Hematopoietic multipotent progenitor cell treated with erythropoietin and hydrocortisone succinate and interleukin-3 and kit ligand, for 6 days (in vitro differentiated cells): ENCODE data around the gene NUDT19.
"Not testable (repeated sequence)": the region's sequence is repeated elsewhere in the genome, so short reads cannot be mapped to it uniquely, and the experiment has no call there.

Source experiments
- DNase-seq: peaks from one replicate; pipeline ENCODE4 v3.0.0-alpha.2; 2015

The NUDT19 gene

DNA sequence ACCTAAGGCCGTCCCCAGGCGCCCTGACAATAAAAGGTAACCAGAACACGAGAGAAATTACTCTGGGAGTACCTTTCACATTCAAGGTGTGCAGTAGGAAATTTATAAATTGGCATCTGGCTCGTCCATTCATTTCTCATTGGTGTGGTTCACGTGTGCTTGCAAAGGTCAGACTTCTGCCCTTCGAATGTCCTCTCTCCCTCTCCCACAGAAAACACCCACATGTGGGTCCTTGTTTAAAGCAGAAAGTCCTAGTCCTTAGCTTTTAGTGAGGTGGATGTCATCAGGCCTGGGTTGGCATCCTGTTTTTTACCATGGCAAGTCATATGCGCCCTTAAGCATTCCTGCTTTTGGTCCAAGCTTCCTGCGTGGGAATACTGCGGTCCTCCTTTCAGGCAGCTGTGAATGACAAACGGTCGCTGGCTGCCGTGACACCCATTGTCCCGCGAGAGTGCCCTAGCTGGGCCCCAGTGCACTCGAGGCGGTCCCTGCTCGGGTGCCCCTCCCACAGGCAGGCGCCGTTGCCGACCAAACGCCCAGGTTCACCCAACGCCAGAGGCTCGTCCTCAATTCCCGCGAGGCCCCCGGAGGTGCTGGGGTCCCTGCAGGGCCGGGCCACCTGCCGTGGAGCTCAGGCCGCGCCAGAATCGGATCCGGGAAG lies at the start of gene NUDT19:
Gene NUDT19, plus strand, starts transcription at position 531 of the 661 bp plus-strand sequence. CDS start 140 bp downstream, outside the sequence.
- DNase-seq: peak; percentile 94

DNA sequence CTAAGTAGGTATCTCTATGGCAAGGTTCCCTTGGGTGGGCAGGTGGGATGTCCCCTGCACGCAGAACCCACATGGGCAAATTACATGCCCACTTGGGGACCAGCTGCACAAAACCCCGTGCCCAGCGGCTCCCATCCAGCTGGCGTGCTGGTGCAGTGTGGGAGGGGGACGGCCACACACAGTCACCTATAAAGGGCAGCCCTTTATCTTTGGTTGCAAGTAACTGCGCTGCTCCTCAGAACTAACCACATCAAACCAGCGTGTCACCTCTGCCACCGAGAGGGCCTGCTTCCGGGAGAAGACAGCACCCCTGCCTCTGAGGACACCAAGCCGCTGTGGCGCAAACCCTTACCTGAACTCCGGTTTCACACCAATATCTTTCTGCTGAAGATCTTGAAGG lies 48.9 kb upstream of the NUDT19 start:
- no peak for DNase-seq

- DNase-seq: no peak
Measured at GRCh38 chr19:32646556-32646955, 45.1 kb upstream of the NUDT19 start.

DNA sequence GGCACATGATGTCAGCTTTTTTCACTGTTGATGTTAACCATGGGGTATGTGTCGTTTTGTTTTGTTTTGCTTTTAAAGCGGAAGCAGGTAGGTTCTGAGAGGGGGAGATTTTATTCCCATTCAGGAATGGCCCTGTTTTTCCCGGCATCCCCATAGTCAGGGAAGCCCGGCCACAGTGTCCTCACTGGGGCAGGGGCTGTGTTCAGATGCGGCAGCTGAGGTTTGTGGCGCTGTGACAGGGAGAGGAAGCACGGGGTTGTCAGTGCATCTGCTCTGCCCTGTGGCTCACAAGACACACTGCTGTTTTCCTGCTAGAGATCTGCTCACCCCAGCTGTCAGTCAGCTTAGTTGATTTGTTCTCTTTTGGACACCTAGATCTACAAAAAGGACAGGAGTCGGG lies 44.3 kb upstream of the NUDT19 start:
- no peak for DNase-seq

- DNase-seq: no peak
Measured at GRCh38 chr19:32649751-32650150, 41.9 kb upstream of the NUDT19 start.

- DNase-seq: no peak
Measured at GRCh38 chr19:32650671-32651070, 41.0 kb upstream of the NUDT19 start.

DNA sequence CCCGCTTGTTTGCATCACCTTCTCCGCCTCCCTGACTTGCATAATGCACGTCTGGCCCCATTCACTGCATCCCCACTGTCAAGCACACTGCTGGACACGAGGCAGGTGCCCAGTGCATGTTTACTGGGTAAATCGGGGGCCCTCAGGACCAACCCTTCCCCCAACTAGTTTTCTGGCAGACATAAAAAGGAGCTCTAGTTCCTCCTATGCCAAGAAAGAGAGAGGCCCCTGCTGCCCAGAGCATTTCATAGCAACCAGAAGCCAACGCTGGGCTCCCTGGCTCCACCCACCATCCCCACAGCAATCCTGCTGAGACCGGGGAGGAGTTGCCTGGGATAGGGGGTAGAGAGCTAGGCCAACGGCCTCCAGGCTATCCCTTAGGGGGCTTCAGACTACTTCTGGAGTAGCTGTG lies 39.9 kb upstream of the NUDT19 start:
- peak; percentile 42 for DNase-seq

DNA sequence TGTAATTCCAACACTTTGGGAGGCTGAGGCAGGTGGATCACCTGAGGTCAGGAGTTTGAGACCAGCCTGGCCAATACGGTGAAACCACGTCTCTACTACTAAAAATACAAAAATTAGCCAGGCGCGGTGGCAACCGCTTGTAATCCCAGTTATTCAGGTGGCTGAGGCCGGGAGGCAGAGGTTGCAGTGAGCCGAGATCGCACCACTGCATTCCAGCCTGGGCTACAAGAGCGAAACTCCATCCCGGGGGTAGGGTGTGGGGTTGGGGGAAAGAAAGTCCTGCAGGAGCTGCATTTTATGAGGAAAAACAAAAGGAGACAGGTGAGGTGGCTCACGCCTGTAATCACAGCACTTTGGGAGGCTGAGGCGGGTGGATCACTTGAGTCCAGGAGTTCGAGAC lies 39.3 kb upstream of the NUDT19 start:
- not testable (repeated sequence) for DNase-seq

- no peak for DNase-seq
Measured at GRCh38 chr19:32652894-32653598, 38.6 kb upstream of the NUDT19 start.

GRCh38 chr19:32653599-32653915 lies 38.1 kb upstream of the NUDT19 start:
- no peak for DNase-seq

GRCh38 chr19:32656379-32656778 lies 35.2 kb upstream of the NUDT19 start:
- not testable (repeated sequence) for DNase-seq

- no peak for DNase-seq
Measured at GRCh38 chr19:32658075-32658474, 33.5 kb upstream of the NUDT19 start.

DNA sequence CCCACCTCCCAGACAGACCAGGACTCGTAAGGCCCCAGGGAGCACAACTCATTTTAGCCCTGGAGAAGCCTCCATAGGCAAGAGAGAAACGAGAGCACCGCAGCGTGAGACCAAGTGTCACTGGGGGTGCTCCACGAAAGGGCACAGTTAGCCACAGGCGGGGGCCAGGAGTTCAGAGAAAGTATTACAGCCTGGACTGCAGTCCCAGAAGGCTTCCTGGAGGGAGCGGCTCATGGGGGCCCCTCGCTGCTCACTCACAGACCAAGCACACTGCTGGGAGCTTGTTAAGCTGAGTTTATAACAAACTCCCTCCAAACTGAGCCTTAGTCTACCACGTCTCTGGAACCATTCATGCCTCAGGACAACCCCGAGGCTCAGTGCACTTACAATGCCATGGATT lies 33.1 kb upstream of the NUDT19 start:
- DNase-seq: no peak

DNA sequence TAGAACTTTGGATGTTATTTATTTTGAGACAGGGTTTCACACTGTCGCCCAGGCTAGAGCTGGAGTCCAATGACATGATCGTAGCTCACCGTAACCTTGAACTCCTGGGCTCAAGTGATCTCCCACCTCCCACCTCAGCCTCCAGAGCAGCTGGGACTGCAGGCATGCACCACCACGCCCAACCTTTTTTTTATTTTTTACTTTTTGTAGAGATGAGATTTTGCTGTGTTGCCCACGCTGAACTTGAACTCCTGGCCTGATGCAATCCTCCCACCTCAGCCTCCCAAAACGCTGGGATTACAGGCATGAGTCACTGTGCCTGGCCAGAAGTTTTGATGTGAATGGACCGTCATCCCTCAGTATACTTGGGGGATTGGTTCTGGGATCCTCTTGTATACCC lies 30.3 kb upstream of the NUDT19 start:
- DNase-seq: no peak

- DNase-seq: peak; percentile 59
Measured at GRCh38 chr19:32662186-32662585, 29.4 kb upstream of the NUDT19 start.

GRCh38 chr19:32666084-32666483 lies 25.5 kb upstream of the NUDT19 start:
- DNase-seq: no peak

DNA sequence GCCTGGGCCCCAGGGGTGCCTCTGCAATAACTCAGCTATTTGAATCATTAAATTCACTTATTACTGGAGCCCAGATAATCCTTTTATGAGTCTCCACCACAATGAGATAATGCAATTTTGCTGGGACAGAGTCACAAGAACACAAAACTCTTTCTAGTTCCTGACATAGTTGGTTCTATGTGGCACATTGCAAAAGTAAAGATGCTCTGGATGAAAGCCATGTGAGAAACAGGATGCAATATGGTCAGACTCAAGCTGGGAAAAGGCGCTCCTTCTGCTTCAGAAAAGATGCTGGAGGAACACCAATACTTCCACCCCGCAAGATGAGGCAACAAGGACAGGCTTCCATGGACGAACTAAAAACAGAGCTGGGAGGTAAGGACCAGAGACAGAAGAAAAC lies 22.3 kb upstream of the NUDT19 start:
- no peak for DNase-seq

- DNase-seq: peak; percentile 97
Measured at GRCh38 chr19:32671883-32672593, 19.6 kb upstream of the NUDT19 start.

- DNase-seq: peak; percentile 43
Measured at GRCh38 chr19:32672841-32673240, 18.8 kb upstream of the NUDT19 start.

- peak; percentile 31 for DNase-seq
Measured at GRCh38 chr19:32673573-32673972, 18.0 kb upstream of the NUDT19 start.

DNA sequence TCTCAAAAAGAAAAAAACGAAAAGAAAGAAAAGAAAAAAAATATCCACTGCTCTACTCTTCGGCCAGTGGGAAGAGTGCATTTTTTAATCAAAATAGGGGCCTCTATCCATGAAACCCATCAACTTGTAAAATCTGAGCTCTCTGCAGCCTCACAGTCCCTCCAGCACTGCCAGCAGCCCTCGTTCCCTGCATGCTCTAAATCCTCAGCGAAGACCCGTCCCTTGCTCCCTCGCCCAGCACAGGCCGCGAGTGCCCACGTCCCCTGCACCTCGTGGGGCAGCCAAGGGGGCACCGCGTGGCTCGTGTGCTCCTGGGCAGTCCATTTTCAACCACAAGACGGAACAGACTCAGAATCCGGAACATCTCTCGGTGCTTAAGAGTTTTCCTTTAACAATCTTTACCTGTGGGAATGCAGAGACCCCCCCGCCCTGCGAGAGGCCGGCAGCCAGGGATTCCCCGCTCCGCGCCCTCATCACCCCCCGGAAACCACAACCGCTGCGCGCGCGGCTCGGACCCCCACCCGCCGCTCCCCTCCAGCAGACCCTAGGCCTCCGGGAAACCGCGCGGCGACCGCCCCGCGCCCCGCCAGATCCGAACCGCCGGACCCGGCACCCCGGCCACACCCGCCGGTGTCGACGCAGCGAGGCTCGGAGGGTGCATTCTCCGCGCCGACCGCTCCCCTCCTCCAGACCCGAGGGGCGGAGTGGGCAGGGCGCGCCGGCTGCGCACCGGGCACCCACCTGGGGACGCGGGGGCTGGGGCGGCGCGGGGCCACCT lies 17.3 kb upstream of the NUDT19 start:
- peak; percentile 40 for DNase-seq

DNA sequence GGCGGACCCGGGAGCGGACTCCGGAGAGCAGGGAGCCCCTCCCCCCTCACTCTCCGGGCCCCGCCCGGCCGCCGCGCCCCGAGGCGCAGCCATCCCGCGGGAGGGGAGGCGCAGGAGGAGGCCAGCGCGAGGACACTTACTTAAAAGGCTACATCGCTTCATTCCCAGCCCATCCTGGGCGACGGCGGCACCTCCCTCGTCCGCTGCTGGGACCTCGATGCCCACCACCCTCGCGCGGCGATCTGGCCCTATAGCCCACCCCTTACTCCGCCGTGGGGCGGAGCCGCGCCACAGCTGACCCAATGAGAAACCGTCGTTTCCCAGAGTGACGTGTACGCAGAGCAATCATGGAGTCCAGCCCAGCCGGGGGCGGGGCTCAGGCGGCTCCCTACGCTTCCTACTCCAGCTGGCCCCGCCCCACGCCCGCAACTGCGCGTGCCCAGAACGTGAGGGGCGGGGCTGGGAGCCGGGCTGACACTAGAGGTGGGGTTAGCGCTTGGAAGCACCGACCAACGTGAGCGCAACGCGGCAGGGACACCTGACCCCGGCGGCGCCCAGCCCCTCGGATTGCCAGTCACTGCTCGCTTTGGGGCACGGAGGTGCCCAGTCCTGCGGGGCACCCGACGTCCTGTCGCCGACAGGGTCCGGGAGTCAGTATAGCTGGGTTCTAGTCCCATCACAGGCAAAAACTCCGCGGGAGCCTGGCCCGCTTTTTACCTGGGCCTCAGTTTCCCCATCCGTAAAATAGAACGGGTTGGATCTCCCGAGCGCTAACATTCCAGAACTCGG lies 16.5 kb upstream of the NUDT19 start, which contains the start of gene ANKRD27:
Gene ANKRD27, minus strand, starts transcription at position 250 of the 789 bp plus-strand sequence. CDS start 16,165 bp downstream, outside the sequence.
- peak; percentile 99 for DNase-seq
